Immature natural killer cell (primary cell): ENCODE data around the gene POR. TPM values are rescaled to one million over a fixed set of nuclear protein-coding genes. Genes with fewer than 3 reads are reported as not detected.

Experiments
- DNase-seq, 3 donors: peaks; one replicate each; pipeline ENCODE4 v3.0.0; 2022; ENCODE audit warnings: mixed read lengths in 1 of 3
- H3K27ac Mint-ChIP-seq, 6 donors: one replicate each; pipeline ENCODE4 v1.8.0; 2020; ENCODE audit warnings: mixed read lengths in 6 of 6, mild to moderate bottlenecking in 5 of 6, inconsistent platforms in 4 of 6, moderate library complexity in 3 of 6
- H3K27me3 Mint-ChIP-seq, 3 donors: one replicate each; pipeline ENCODE4 v1.8.0; 2020 to 2021; ENCODE audit warnings: low read depth in 3 of 3, mild to moderate bottlenecking in 3 of 3, mixed read lengths in 3 of 3, moderate library complexity in 3 of 3, inconsistent platforms in 1 of 3
- H3K36me3 Mint-ChIP-seq, 3 donors: one replicate each; pipeline ENCODE4 v1.8.0; 2020; ENCODE audit warnings: mixed read lengths in 3 of 3, inconsistent platforms in 2 of 3, mild to moderate bottlenecking in 2 of 3
- H3K4me1 Mint-ChIP-seq, 2 donors: one replicate each; pipeline ENCODE4 v1.8.0; 2020; ENCODE audit warnings: inconsistent platforms in 2 of 2, mild to moderate bottlenecking in 2 of 2, mixed read lengths in 2 of 2, moderate library complexity in 1 of 2
- H3K4me3 Mint-ChIP-seq, 5 donors: one replicate each; pipeline ENCODE4 v1.8.0; 2020; ENCODE audit warnings: mild to moderate bottlenecking in 5 of 5, mixed read lengths in 5 of 5, inconsistent platforms in 3 of 5, moderate library complexity in 3 of 5
- H3K9me3 Mint-ChIP-seq, 6 donors: one replicate each; pipeline ENCODE4 v1.8.0; 2020; ENCODE audit warnings: mild to moderate bottlenecking in 6 of 6, mixed read lengths in 6 of 6, inconsistent platforms in 4 of 6, moderate library complexity in 3 of 6
- polyA plus RNA-seq, 3 donors: library from polyadenylated mRNA; unstranded; fragments of 300-500 nt; fragmentation: Illumina TruSeq; gene quantifications; one replicate each; pipeline ENCODE4 v1.2.3, GENCODE V29; 2021

Gene POR
- polyA plus RNA-seq, 3 donors from 2014 or later = 49.5 to 68.9 (median 64.4) TPM

DNA sequence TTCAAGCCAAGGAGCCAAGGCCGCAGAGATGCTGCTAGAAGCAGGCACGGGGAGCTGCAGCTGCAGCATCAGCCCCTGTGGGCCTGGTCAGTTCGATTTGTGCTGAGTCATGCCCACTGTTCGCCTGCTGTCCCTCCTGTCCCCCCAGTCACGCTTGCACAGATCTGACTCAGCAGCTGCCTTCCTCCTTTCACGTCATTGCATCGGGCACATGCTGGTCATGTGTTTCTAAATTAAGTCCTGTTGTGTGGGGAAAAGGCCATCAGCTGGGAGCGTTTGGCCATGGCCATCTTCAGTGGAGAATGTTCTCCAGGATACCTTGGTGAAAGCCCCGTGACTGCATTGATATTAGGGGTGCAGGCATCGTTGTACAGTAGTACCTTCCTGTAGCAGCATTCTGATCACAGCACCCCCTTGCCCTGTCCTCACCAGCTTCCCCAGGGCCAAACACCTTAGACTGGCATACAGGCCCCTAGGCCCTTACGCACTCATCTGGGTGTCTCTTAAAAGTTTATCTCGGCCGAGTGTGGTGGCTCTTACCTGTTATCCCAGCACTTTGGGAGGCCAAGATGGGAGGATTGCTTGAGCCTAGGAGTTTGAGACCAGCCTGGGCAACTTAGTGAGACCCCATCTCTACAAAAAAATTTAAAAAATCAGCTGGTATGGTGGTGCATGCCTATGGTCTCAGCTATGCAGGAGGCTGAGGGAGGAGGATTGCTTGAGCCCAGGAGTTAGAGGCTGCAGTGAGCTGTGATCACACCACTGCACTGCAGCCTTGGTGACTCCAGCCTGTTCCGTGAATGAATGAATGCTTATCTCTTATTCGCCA is 23.2 kb downstream of the POR start:
- no peaks in the 10 kb centered on the region for H3K9me3 Mint-ChIP-seq
- no peak overlapping the region for H3K27ac Mint-ChIP-seq
- peaks cover 3 to 10% (median 7%) of the 10 kb centered on the region in 3 donors for H3K36me3 Mint-ChIP-seq
- no peak overlapping the region for H3K4me3 Mint-ChIP-seq
- peaks cover 8 to 11% of the 10 kb centered on the region in 2 donors for H3K4me1 Mint-ChIP-seq
- no peaks in the 10 kb centered on the region for H3K27me3 Mint-ChIP-seq
- no peak for DNase-seq

DNA sequence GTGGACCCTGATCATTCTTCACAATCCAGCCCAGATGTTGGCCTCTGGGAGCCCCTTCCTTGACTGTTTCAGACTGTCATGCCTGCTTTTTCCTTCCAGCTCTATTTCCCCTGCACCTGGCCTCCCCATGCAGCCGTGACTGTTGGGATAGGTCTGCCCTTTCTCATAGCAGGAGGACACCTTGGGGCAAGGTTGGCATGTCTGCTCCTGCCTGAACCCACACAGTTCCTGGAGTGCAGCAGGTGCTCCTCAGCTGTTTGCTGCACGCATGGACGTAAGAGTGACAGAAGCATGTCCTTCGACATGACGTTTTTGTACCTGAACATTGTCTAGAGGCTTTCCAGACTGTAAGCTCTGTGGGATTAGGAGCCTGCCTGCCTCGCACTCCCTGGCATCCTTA is 24.0 kb downstream of the POR start:
- peaks cover 5 to 6% of the 10 kb centered on the region in 2 donors for H3K4me1 Mint-ChIP-seq
- DNase-seq = no peak
- H3K36me3 Mint-ChIP-seq = peaks cover 0 to 7% (median 6%) of the 10 kb centered on the region in 3 donors
- no peaks in the 10 kb centered on the region for H3K9me3 Mint-ChIP-seq
- H3K27ac Mint-ChIP-seq = peak overlapping the region in 1 of 6 donors; percentile 12
- H3K27me3 Mint-ChIP-seq = no peaks in the 10 kb centered on the region
- H3K4me3 Mint-ChIP-seq = no peak overlapping the region

DNA sequence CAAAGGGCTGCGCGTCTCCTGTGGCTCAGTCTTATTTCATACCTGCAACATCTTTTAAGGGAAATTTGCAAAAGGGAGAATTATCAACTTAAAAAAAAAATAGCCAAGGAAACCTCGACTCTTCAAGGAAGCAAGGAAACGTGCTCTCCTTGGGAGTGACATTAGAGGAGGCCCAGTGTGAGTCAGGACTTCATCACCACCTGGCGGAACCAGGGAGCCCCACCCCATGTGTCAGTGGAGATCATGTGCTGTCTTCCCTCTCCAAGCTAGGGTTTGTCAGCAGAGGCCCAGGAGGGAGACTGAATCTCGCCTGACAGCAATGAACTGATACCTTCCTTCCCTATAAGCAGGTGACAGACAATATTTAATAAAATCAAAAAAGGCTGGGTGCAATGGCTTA is 28.9 kb downstream of the POR start:
- Mint-ChIP-seq H3K27ac (no peak overlapping the region), H3K36me3 (peaks cover 0 to 1% (median 0%) of the 10 kb centered on the region in 3 donors), H3K4me1 (peaks cover 6 to 14% of the 10 kb centered on the region in 2 donors), H3K9me3 (no peaks in the 10 kb centered on the region), H3K27me3 (no peaks in the 10 kb centered on the region), H3K4me3 (no peak overlapping the region)
- no peak for DNase-seq

DNA sequence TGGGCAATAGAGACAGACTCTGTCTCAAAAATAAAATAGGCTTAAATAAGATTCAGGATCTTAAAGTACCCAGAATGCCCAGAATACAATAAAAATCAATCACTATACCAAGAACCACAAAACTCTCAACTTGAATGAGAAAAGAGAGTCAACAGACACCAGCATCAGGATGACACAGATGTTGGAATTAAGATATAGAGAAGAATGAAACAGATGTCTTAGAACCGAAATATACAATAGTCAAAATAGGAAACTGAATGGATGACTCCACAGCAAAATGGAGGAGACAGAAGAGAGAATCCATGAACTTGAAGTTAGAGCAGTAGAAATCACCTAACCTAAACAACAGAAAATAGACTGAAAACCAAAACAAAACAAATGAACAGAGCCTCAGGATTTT is 29.6 kb downstream of the POR start:
- peaks cover 0 to 1% (median 0%) of the 10 kb centered on the region in 3 donors for H3K27me3 Mint-ChIP-seq
- H3K4me1 Mint-ChIP-seq = peaks cover 6 to 14% of the 10 kb centered on the region in 2 donors
- no peak overlapping the region for H3K4me3 Mint-ChIP-seq
- DNase-seq = no peak
- no peaks in the 10 kb centered on the region for H3K9me3 Mint-ChIP-seq
- H3K36me3 Mint-ChIP-seq = no peaks in the 10 kb centered on the region
- no peak overlapping the region for H3K27ac Mint-ChIP-seq

DNA sequence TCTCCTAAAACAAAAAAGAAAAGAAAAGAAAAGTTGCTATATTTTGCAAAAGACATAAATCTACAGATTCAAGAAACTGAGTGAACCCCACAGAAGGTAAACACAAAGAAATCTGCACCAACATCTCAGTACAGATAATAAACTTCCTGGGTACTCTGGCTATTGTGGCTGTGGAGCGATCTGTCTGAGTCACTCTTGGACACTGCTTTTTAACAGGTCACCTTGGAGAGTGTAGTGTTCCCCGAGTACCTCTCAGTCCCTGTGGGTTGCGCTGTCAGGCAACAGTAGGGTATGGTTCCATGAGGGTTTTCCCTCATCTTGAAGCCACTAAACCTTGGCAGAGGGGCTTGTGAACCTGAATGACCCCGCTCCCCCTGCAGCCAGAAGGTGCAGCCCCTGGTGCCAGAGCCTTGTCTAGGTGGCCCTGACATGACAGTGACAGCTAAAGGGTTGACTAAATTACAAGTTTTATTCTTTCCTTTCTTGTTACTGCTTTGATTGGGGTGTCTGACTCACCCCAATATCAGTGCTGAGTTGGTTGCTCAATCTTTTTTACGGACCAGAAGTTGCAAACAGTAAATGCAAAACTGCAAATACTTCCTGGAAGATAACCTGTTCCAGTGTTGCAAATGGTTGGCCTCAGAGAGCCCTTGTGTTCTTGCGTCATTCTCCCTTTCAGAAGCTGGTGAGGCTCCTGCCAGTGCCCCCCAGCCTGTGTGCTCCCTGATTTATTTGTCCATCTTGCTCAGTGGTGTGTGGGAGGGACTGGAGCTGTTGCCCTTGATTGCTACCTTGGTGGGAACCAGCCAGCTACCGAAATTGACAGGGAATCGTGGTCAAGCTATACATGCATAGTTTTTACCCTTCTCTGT is 30.6 kb downstream of the POR start:
- peaks cover 6 to 14% of the 10 kb centered on the region in 2 donors for H3K4me1 Mint-ChIP-seq
- no peak overlapping the region for H3K4me3 Mint-ChIP-seq
- H3K27ac Mint-ChIP-seq = no peak overlapping the region
- no peak for DNase-seq
- H3K27me3 Mint-ChIP-seq = peaks cover 0 to 1% (median 0%) of the 10 kb centered on the region in 3 donors
- no peaks in the 10 kb centered on the region for H3K9me3 Mint-ChIP-seq
- no peaks in the 10 kb centered on the region for H3K36me3 Mint-ChIP-seq

DNA sequence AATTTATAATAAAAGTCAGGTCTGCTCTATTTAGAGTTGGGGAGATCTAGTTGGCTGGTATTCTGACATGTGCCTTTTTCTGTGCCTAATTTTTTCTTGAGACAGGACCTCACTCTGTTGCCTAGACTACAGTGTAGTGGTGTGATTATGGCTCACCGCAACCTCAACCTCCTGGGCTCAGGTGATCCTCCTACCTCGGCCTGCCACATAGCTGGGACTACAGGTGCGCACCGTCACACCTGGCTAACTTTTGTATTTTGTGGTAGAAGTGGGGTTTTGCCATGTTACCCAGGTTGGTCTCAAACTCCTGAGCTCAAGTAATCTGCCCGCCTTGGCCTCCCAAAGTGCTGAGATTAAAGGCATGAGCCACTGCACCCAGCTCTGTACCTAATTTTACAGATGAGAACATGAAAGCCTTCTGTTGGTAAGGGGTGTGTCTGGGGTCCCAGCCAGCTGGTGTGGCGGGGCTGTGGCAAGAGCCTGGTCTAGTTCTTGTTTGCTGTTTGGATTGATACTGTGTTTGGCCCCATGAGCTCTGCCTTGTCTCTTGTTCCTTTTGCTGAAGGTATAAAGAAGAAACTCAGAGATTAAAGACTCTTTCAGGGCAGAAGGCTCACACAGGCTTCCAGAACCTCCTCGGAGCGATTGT is 31.4 kb downstream of the POR start:
- H3K4me3 Mint-ChIP-seq = no peak overlapping the region
- H3K9me3 Mint-ChIP-seq = no peaks in the 10 kb centered on the region
- DNase-seq = no peak
- H3K27ac Mint-ChIP-seq = no peak overlapping the region
- peaks cover 0 to 1% (median 0%) of the 10 kb centered on the region in 3 donors for H3K27me3 Mint-ChIP-seq
- peaks cover 6 to 14% of the 10 kb centered on the region in 2 donors for H3K4me1 Mint-ChIP-seq
- no peaks in the 10 kb centered on the region for H3K36me3 Mint-ChIP-seq

DNA sequence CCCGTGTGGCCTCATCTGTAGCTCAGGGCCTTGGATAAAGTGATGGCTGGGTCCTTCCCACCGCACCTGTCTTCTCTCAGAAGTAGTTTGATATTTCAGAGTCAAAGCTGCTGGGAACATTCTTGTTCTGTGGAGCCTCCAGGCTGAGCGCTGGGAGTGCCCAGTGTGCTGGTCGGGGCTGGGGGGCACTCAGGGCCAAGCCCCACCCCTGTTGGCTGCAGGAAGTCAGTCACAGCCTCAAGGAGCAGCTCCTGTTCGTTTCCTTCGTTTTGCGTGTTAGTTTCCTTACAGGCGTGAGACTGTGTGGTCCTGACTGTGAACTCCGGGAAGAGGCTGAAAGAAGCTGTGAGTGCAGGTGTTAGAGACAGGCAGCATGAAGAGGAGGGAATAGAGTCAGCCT is 33.2 kb downstream of the POR start:
- no peaks in the 10 kb centered on the region for H3K36me3 Mint-ChIP-seq
- DNase-seq = no peak
- peaks cover 0 to 1% (median 0%) of the 10 kb centered on the region in 3 donors for H3K27me3 Mint-ChIP-seq
- H3K4me3 Mint-ChIP-seq = no peak overlapping the region
- H3K27ac Mint-ChIP-seq = no peak overlapping the region
- H3K9me3 Mint-ChIP-seq = no peaks in the 10 kb centered on the region
- H3K4me1 Mint-ChIP-seq = peaks cover 6 to 14% of the 10 kb centered on the region in 2 donors

DNA sequence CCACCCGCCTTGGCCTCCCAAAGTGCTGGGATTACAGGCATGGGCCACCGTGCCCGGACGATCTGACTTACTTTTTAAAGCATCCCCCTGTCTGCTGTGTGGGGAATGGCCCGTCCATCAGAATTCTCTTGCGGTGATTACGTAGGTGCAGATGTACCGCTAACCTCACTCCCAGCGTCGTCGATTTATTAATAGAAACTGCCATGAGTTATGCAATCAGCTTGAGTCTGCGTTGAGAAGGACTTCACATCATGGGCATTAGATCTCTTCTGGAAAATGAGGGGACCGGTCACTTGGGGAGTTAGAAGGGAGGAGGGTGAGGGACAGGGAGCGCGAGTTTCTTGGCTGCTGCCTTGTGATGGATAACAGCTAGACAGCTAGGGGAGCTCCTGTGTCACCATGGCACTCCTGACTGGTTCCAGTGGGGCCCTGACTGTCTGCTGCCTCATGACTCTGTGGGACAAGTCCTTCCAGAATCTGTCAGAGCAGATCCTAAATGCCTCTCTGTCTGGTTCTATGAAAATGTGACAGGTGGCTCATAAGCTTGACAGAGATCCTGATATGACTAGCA is 35.2 kb downstream of the POR start:
- Mint-ChIP-seq H3K9me3 (no peaks in the 10 kb centered on the region), H3K4me3 (no peak overlapping the region), H3K4me1 (peaks cover 8 to 14% of the 10 kb centered on the region in 2 donors), H3K27me3 (peaks cover 0 to 1% (median 0%) of the 10 kb centered on the region in 3 donors), H3K27ac (no peak overlapping the region), H3K36me3 (peaks cover 0 to 5% (median 0%) of the 10 kb centered on the region in 3 donors)
- DNase-seq = no peak

DNA sequence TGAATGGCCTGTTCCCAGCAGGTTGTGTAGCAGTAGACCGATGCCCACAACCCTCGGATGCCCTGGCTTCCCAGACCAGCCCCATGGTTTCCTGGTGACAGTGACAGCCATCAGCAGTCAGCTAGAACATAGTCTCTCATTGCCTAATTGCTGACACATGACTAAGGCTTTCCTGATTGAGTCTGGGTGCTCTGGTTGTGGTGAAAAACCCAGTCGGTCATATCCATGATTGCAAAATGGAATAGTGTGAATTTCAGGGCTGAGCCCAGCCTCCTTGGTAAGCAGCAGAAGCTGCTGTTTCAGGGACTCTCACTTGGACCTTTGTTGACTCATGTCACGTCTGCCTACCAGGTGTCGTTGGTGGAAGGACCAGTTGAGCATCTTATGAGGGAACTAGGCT is 36.6 kb downstream of the POR start:
- peaks cover 4 to 8% of the 10 kb centered on the region in 2 donors for H3K4me1 Mint-ChIP-seq

DNA sequence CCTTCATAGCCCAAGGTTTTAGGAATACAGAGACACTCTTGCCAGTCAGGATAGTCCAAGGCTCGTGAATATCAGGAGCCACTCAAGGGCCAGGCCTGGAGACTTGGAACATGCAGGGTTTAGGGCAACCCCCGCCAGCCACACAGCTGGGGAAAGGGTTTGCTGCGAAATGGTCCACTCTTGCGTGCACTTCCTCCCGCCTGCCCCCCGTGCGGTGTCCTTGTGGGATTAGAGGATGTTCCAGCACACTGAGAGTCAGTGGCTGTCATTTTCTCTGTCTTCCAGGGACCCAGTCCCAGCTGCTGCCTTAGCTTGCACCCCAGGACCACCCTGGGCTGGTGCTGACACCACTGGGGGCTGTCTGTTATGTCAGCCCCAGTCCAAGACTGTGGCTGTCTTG is 38.5 kb downstream of the POR start:
- Mint-ChIP-seq H3K27ac (no peak overlapping the region), H3K4me1 (peaks cover 1 to 4% of the 10 kb centered on the region in 2 donors), H3K36me3 (peaks cover 0 to 16% (median 5%) of the 10 kb centered on the region in 3 donors), H3K27me3 (peaks cover 0 to 1% (median 0%) of the 10 kb centered on the region in 3 donors), H3K4me3 (no peak overlapping the region), H3K9me3 (no peaks in the 10 kb centered on the region)
- DNase-seq = no peak

More for the DNA sequence above, 36.6 kb downstream of the POR start:
- Mint-ChIP-seq H3K27ac (no peak overlapping the region), H3K4me3 (no peak overlapping the region), H3K27me3 (peaks cover 0 to 1% (median 0%) of the 10 kb centered on the region in 3 donors), H3K36me3 (peaks cover 0 to 9% (median 0%) of the 10 kb centered on the region in 3 donors), H3K9me3 (no peaks in the 10 kb centered on the region)
- DNase-seq = no peak

DNA sequence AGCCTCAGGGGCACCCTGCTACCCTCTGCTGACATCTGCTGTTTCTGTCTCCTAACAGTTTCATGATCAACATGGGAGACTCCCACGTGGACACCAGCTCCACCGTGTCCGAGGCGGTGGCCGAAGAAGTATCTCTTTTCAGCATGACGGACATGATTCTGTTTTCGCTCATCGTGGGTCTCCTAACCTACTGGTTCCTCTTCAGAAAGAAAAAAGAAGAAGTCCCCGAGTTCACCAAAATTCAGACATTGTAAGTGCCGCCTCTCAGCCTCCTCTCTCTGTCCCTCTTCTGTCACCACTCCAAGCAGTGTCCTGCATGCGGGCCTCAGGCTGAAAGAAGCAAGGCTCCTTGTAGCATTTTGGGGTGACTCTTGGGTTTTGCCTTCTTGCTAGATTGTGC is 39.0 kb downstream of the POR start:
- H3K27ac Mint-ChIP-seq = no peak overlapping the region
- peaks cover 0 to 21% (median 5%) of the 10 kb centered on the region in 3 donors for H3K36me3 Mint-ChIP-seq
- H3K9me3 Mint-ChIP-seq = no peaks in the 10 kb centered on the region
- peaks cover 0 to 1% (median 0%) of the 10 kb centered on the region in 3 donors for H3K27me3 Mint-ChIP-seq
- DNase-seq = no peak
- H3K4me1 Mint-ChIP-seq = peaks cover 0 to 1% of the 10 kb centered on the region in 2 donors
- H3K4me3 Mint-ChIP-seq = no peak overlapping the region

DNA sequence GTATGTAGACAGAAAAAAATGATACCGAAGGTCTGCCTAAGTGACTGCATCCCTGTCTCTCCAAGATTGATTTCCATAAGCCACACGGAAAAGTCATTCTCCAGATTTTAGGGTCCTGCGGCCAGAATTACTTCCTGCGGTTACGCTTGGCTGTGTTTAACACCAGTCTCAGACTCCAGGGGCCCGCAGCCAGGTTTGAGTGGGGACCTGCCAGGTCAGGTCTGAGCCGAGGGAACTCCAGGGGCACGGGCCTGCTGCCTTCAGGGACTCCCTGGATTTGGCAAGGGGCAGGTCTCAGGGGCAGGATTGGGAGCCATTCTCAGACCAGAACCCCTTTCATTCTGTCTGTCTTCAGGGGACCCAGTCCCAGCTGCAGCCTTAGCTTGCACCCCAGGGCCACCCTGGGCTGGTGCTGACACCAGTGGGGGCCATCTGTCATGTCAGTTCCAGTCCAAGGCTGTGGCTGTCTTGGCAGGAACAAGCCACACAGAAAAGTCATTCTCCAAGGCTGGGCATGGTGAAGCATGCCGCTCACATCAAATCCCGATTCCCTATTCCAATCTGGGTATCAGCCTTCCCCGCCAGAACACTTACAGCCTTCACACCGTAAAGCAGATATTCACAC is 40.5 kb downstream of the POR start:
- peaks cover 0 to 1% of the 10 kb centered on the region in 2 donors for H3K4me1 Mint-ChIP-seq
- H3K36me3 Mint-ChIP-seq = peaks cover 0 to 29% (median 8%) of the 10 kb centered on the region in 3 donors
- no peak overlapping the region for H3K4me3 Mint-ChIP-seq
- no peaks in the 10 kb centered on the region for H3K9me3 Mint-ChIP-seq
- H3K27me3 Mint-ChIP-seq = peaks cover 0 to 3% (median 0%) of the 10 kb centered on the region in 3 donors
- H3K27ac Mint-ChIP-seq = no peak overlapping the region
- no peak for DNase-seq
